Neural cell (in vitro differentiated cells): ENCODE measurements around the gene PARP8. TPM values are rescaled to one million over a fixed set of nuclear protein-coding genes. Genes with fewer than 3 reads are reported as not detected.

Source experiments
- H2AFZ ChIP-seq: fragments of 200-600, 300-800 bp; sonication (generic), shearing (Covaris generic); 2 replicates; pipeline ENCODE4 v1.6.0; 2014; ENCODE audit warnings: low read depth, mild to moderate bottlenecking, antibody characterized with exemption, low read length, moderate library complexity
- H3F3A ChIP-seq: fragments of 200-600 bp; shearing (Covaris generic); 2 replicates; pipeline ENCODE4 v1.6.1; 2016; ENCODE audit warnings: mild to moderate bottlenecking, moderate library complexity, mixed read lengths, antibody characterized with exemption, low read length; ENCODE audit not compliant: insufficient read depth, poor library complexity, severe bottlenecking
- H3K27ac ChIP-seq: fragments of 200-600, 300-800 bp; sonication (generic), shearing (Covaris generic); 2 replicates; pipeline ENCODE4 v1.5.1; 2014; ENCODE audit warnings: mild to moderate bottlenecking, low read length, moderate library complexity
- H3K27me3 ChIP-seq: fragments of 300-800, 200-600 bp; sonication (generic), shearing (Covaris generic); 2 replicates; pipeline ENCODE4 v1.6.0; 2014; ENCODE audit warnings: mild to moderate bottlenecking, low read depth, low read length, moderate library complexity; ENCODE audit not compliant: insufficient read depth
- H3K36me3 ChIP-seq: fragments of 300-800, 200-600 bp; sonication (generic), shearing (Covaris generic); 2 replicates; pipeline ENCODE4 v1.5.1; 2014; ENCODE audit warnings: mild to moderate bottlenecking, antibody characterized with exemption, low read length, moderate library complexity; ENCODE audit not compliant: insufficient read depth
- H3K4me2 ChIP-seq: fragments of 300-800, 200-600 bp; sonication (generic), shearing (Covaris generic); 2 replicates; pipeline ENCODE4 v1.6.0; 2014; ENCODE audit warnings: mild to moderate bottlenecking, low read length
- H3K4me3 ChIP-seq: fragments of 300-800, 200-600 bp; sonication (generic), shearing (Covaris generic); 2 replicates; pipeline ENCODE4 v1.5.1; 2014; ENCODE audit warnings: mild to moderate bottlenecking, low read length, moderate library complexity
- H3K79me2 ChIP-seq: fragments of 200-600 bp; shearing (Covaris generic); replicated peaks from 2 replicates; pipeline ENCODE4 v1.6.0; 2014; ENCODE audit warnings: mild to moderate bottlenecking, low read length, moderate library complexity; ENCODE audit not compliant: insufficient read depth
- H3K9ac ChIP-seq: fragments of 300-800, 200-600 bp; sonication (generic), shearing (Covaris generic); 2 replicates; pipeline ENCODE4 v1.6.1; 2016; ENCODE audit warnings: mild to moderate bottlenecking, low read length, mixed read lengths
- H3K9me2 ChIP-seq: fragments of 200-600 bp; shearing (Covaris generic); 2 replicates; pipeline ENCODE4 v1.6.1; 2016; ENCODE audit warnings: mild to moderate bottlenecking, low read length, mixed read lengths; ENCODE audit not compliant: insufficient read depth
- H3K9me3 ChIP-seq: fragments of 200-600, 300-800 bp; sonication (generic), shearing (Covaris generic); 2 replicates; pipeline ENCODE4 v1.6.1; 2016; ENCODE audit warnings: mild to moderate bottlenecking, mixed run types, low read length, moderate library complexity, mixed read lengths
- H4K20me1 ChIP-seq: fragments of 200-600 bp; shearing (Covaris generic); 2 replicates; pipeline ENCODE4 v1.6.1; 2016; ENCODE audit warnings: mild to moderate bottlenecking, mixed run types; ENCODE audit not compliant: insufficient read depth
- CTCF ChIP-seq: fragments of 450-650 bp; IDR thresholded peaks from 2 replicates; pipeline ENCODE4 v1.5.1; 2014; ENCODE audit warnings: antibody characterized with exemption, mild to moderate bottlenecking, moderate library complexity; ENCODE audit not compliant: poor library complexity, severe bottlenecking
- EP300 ChIP-seq: fragments of 450-650 bp; conservative IDR thresholded peaks from 2 replicates; pipeline ENCODE4 v1.6.1; 2014; ENCODE audit warnings: antibody characterized with exemption, mild to moderate bottlenecking, moderate library complexity; ENCODE audit not compliant: poor library complexity, severe bottlenecking
- EZH2 ChIP-seq: fragments of 200-600, 300-800 bp; shearing (Covaris generic), sonication (generic); IDR thresholded peaks from 2 replicates; pipeline ENCODE4 v1.6.1; 2014; ENCODE audit warnings: antibody characterized with exemption, low read length, borderline replicate concordance, mild to moderate bottlenecking; ENCODE audit not compliant: insufficient read depth, poor library complexity, severe bottlenecking
- MXI1 ChIP-seq: fragments of 450-650 bp; conservative IDR thresholded peaks from 2 replicates; pipeline ENCODE4 v1.6.1; 2014; ENCODE audit warnings: antibody characterized with exemption, mild to moderate bottlenecking; ENCODE audit not compliant: poor library complexity, severe bottlenecking
- POLR2AphosphoS5 ChIP-seq: IDR thresholded peaks from 2 replicates; pipeline ENCODE4 v1.6.1; 2012
- RAD21 ChIP-seq: fragments of 450-650 bp; conservative IDR thresholded peaks from 2 replicates; pipeline ENCODE4 v1.6.1; 2014; ENCODE audit warnings: antibody characterized with exemption, mild to moderate bottlenecking, moderate library complexity
- REST ChIP-seq: IDR thresholded peaks from 2 replicates; pipeline ENCODE4 v1.6.1; 2012; ENCODE audit warnings: borderline replicate concordance
- SMC3 ChIP-seq: fragments of 450-650 bp; conservative IDR thresholded peaks from 2 replicates; pipeline ENCODE4 v1.6.1; 2014; ENCODE audit warnings: antibody characterized with exemption, mild to moderate bottlenecking, moderate library complexity; ENCODE audit not compliant: poor library complexity
- TAF1 ChIP-seq: IDR thresholded peaks from 2 replicates; pipeline ENCODE4 v1.6.1; 2012; ENCODE audit warnings: low read depth
- polyA plus RNA-seq: library from polyadenylated mRNA; depleted of rRNA; stranded (reverse); fragments of >200 nt; gene quantifications from 2 replicates; pipeline ENCODE4 v1.2.3, GENCODE V29; 2014

Gene PARP8
- polyA plus RNA-seq, 1 donor from 2014 or later = 29.9 TPM

GRCh38 chr5:50822046-50822445 lies 155.6 kb downstream of the PARP8 start:
- Histone ChIP-seq H3K9me3 (no peaks in the 10 kb centered on the region), H3K4me2 (no peak overlapping the region), H2AFZ (no peak overlapping the region), H3F3A (no peaks in the 10 kb centered on the region), H3K79me2 (no peaks in the 10 kb centered on the region), H3K9me2 (no peaks in the 10 kb centered on the region), H3K9ac (no peak overlapping the region), H3K27ac (no peak overlapping the region), H4K20me1 (no peaks in the 10 kb centered on the region), H3K36me3 (no peaks in the 10 kb centered on the region), H3K4me3 (no peak overlapping the region), H3K27me3 (no peaks in the 10 kb centered on the region)
- no peak for TF ChIP-seq EZH2
- TF ChIP-seq EP300 = no peak
- no peak for TF ChIP-seq MXI1
- TF ChIP-seq RAD21 = no peak
- TF ChIP-seq CTCF = no peak
- TF ChIP-seq POLR2AphosphoS5 = no peak
- no peak for TF ChIP-seq SMC3
- no peak for TF ChIP-seq TAF1
- TF ChIP-seq REST = no peak

- Histone ChIP-seq H3K27me3 (no peaks in the 10 kb centered on the region), H3K9me3 (no peaks in the 10 kb centered on the region), H3K4me2 (no peak overlapping the region), H3K4me3 (no peak overlapping the region), H3K79me2 (no peaks in the 10 kb centered on the region), H3K36me3 (no peaks in the 10 kb centered on the region), H2AFZ (no peak overlapping the region), H3K27ac (no peak overlapping the region), H3K9ac (no peak overlapping the region), H3K9me2 (no peaks in the 10 kb centered on the region), H3F3A (no peaks in the 10 kb centered on the region), H4K20me1 (no peaks in the 10 kb centered on the region)
- TF ChIP-seq TAF1 = no peak
- TF ChIP-seq EZH2 = no peak
- no peak for TF ChIP-seq REST
- TF ChIP-seq RAD21 = no peak
- no peak for TF ChIP-seq SMC3
Measured at GRCh38 chr5:50822761-50823160, 156.3 kb downstream of the PARP8 start.
